ENCODE data around the gene CTAG2.
A peak's percentile ranks its signal among the peaks of the same experiment; 100 is the strongest.
"Not testable (repeated sequence)": the region's sequence is repeated elsewhere in the genome, so short reads cannot be mapped to it uniquely, and the experiment has no call there.

Gene CTAG2

DNA sequence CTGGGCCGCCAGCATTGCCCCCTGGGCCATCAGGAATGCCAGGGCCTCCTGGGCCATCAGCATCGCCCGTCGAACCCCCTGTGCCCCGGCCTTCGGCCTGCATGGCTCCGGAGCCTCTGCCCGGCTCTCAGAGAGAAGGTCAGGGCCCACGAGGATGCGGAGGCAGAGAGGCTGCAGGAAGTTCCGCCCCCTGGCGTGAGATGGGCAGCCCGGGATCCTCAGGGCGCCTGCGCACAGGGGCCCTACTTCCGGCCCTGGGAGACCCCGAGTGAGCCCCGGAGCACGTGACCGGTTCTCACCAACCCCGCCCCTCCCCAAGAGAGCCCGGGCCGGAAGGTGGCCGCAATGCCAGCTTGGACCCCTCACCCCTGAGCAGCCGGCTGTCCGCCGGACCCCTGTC lies at the start of gene CTAG2:
Gene CTAG2, minus strand, starts transcription at position 167 of the 400 bp plus-strand sequence. Its CDS starts 64 bp downstream, at position 103.
- DNase-seq (ENCODE audit: low read depth); H3K4me3 ChIP-seq (ENCODE audit: low read length): not testable (repeated sequence)

DNA sequence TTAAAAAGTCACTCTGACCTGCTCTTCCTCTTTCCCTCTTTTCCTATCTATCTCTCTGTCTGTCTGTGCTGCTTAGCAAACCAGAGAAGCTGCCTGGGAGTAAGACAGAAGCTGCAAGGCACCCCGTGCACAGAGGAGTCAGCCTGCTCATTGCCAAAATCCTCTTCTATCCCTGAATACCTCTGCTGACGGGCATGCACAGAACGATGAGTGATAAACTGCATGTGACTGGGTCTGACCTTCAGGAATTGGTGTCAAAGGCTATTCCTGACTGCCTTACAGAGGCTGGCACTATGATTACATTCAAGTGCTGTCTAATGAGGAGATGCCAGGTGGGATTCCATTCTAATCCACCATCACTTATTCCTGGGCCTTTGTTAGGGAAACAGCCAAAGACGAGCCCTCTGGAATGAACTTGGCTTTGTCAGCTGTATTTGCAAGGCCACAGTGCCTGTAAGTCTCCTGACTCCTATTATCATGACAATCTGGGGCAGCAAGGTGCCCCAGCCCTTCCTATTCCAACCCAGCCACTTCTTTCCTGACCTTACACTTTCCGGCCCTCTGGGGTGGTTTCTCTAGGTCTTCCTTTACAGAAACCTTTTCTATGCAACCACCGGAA lies 45.4 kb upstream of the CTAG2 start:
- no peak for DNase-seq (ENCODE audit: low read depth)
- TF ChIP-seq, protein P1, sequence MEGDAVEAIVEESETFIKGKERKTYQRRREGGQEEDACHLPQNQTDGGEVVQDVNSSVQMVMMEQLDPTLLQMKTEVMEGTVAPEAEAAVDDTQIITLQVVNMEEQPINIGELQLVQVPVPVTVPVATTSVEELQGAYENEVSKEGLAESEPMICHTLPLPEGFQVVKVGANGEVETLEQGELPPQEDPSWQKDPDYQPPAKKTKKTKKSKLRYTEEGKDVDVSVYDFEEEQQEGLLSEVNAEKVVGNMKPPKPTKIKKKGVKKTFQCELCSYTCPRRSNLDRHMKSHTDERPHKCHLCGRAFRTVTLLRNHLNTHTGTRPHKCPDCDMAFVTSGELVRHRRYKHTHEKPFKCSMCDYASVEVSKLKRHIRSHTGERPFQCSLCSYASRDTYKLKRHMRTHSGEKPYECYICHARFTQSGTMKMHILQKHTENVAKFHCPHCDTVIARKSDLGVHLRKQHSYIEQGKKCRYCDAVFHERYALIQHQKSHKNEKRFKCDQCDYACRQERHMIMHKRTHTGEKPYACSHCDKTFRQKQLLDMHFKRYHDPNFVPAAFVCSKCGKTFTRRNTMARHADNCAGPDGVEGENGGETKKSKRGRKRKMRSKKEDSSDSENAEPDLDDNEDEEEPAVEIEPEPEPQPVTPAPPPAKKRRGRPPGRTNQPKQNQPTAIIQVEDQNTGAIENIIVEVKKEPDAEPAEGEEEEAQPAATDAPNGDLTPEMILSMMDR (conservative IDR thresholded peaks at IDR 0.05; ENCODE audit: low read length), result no peak
- no peak overlapping the region for H3K4me3 ChIP-seq (ENCODE audit: low read length)

DNA sequence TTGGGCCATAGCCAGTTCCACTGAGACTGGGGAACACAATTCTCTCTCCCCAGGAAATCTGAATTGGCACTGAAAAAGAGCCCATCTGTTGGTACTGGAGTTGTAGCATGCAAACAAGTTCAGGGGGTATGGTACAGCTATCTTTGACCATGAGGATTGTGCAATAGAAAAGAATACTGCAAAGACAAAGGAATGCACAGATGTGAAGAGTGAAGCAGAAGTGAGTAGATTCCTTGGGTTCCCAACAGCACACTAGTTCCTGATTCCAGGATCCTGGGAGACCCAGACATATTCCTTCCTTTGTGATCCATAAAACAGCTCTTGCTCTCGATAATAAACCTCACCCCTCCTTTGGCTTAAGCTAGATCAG lies 43.3 kb upstream of the CTAG2 start:
- H3K4me3 ChIP-seq (ENCODE audit: low read length), result no peak overlapping the region
- TF ChIP-seq, protein P1 (conservative IDR thresholded peaks at IDR 0.05; ENCODE audit: low read length), result no peak
- peak; percentile 71 for DNase-seq (ENCODE audit: low read depth)

DNA sequence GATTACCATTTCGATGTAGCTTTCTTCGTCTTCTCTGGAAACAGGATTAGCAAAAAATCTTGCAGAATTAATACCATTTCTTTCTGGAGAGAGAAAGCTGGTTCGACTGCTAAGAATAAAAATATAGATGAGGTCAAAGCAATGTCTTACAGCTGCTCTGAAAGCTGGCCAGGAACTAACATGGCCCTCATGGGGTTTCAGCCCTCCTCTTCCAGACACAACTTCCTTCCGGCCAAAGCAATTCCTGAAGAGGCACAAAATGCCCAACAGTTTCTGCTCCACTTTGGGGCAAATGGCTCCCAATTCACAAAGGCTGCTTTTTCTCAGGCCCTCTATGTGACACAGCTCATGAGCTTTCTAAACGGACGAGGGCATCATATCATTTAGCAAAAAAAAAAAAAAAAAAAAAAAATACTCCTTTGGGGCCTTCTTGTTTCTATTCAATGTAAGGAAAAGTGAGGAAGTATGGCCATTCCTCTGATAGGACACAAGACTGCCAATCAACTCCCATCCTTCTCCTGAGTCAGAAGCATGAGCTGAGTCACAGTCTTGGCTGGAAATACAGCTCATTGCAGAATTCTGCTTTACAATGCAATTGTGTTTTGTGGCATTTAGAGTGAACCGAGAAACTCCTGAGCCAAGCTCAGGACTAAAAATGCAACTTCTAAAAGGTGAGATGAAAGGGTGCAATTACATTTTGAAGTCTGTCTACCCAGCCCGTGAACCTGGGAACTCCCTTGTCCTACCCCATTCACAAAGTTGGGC lies 42.7 kb upstream of the CTAG2 start:
- DNase-seq (ENCODE audit: low read depth), result peak; percentile 78
- TF ChIP-seq, protein P1 (conservative IDR thresholded peaks at IDR 0.05; ENCODE audit: low read length), result no peak
- no peak overlapping the region for H3K4me3 ChIP-seq (ENCODE audit: low read length)

DNA sequence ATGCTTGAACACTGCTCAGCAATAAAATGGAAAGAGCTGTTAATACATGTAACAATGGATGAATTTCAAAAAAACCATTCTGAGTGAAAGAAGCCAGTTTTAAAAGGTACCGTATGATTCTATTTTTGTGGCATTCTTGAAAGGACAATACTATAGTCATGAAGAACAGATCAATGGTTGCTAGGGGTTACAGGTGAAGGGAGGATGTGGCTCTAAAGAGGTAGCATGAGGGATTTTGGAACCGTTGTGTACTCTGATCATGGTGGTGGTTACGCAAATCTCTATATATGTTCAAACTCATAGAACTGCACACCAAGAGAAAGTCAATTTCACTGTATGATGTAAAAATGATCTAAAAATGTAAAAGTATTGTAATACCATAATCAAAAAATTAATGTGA lies 40.0 kb upstream of the CTAG2 start:
- TF ChIP-seq, protein P1 (conservative IDR thresholded peaks at IDR 0.05; ENCODE audit: low read length), result no peak
- DNase-seq (ENCODE audit: low read depth), result no peak
- no peak overlapping the region for H3K4me3 ChIP-seq (ENCODE audit: low read length)

DNA sequence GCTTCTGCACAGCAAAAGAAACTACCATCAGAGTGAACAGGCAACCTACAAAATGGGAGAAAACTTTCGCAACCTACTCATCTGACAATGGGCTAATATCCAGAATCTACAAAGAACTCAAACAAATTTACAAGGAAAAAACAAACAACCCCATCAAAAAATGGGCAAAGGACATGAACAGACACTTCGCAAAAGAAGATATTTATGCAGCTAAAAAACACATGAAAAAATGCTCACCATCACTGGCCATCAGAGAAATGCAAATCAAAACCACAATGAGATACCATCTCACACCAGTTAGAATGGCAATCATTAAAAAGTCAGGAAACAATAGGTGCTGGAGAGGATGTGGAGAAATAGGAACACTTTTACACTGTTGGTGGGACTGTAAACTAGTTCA lies 37.1 kb upstream of the CTAG2 start:
- DNase-seq (ENCODE audit: low read depth), result not testable (repeated sequence)

DNA sequence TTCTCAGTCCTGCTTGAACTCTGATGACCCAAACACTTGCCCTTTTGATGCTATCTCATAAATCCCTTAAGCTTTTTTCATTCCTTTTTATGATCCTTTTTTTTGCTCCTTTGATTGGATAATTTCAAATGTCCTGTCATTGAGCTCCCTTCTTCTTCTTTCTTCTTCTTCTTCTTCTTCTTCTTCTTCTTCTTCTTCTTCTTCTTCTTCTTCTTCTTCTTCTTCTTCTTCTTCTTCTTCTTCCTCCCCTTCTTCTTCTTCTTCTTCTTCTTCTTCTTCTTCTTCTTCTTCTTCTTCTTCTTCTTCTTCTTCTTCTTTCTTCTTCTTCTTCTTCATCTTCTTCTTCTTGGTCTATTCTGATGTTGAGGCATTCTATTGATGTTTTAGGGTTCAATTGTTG lies 18.7 kb upstream of the CTAG2 start:
- not testable (repeated sequence) for DNase-seq (ENCODE audit: low read depth); H3K4me3 ChIP-seq (ENCODE audit: low read length)

More for the DNA sequence above, 37.1 kb upstream of the CTAG2 start:
- H3K4me3 ChIP-seq (ENCODE audit: low read length), result not testable (repeated sequence)

DNA sequence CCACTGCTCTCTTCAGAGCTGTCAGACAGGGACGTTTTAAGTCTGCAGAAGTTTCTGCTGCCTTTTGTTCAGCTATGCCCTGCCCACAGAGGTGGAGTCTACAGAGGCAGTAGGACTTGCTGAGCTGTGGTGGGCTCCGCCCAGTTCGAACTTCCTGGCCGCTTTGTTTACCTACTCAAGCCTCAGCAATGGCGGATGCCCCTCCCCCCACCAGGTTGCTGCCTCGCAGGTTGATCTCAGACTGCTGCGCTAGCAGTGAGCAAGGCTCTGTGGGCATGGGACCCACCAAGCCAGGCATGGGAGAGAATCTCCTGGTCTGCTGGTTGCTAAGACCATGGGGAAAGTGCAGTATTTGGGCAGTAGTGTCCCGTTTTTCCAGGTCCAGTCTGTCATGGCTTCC lies 17.5 kb upstream of the CTAG2 start:
- not testable (repeated sequence) for DNase-seq (ENCODE audit: low read depth); H3K4me3 ChIP-seq (ENCODE audit: low read length)

DNA sequence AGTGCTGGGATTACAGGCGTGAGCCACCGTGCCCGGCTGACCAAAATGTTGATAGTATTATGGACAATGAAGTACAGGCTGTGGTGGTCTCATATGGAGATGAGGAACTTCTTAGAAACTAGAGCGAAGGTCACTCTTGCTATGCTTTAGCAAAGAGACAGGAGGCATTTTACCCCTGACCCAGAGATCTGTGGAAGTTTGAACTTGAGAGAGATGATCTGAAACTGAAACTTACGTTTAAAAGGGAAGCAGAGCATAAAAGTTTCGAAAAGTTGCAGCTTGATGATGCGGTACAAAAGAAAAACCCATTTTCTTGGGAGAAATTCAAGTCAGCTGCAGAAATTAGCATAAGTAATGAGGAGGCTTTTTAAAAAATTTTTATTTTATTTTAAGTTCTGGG lies 8.5 kb upstream of the CTAG2 start:
- H3K4me3 ChIP-seq (ENCODE audit: low read length), result no peak overlapping the region
- no peak for DNase-seq (ENCODE audit: low read depth)
- TF ChIP-seq, protein P1 (conservative IDR thresholded peaks at IDR 0.05; ENCODE audit: low read length), result no peak
